Measurements from ENCODE around the gene H6PD. TPM values are rescaled to one million over a fixed set of nuclear protein-coding genes. Genes with fewer than 3 reads are reported as not detected.

H6PD gene
- total and polyA plus RNA-seq, 4 donors = 21.5 to 59.8 (median 32.9) TPM

DNA sequence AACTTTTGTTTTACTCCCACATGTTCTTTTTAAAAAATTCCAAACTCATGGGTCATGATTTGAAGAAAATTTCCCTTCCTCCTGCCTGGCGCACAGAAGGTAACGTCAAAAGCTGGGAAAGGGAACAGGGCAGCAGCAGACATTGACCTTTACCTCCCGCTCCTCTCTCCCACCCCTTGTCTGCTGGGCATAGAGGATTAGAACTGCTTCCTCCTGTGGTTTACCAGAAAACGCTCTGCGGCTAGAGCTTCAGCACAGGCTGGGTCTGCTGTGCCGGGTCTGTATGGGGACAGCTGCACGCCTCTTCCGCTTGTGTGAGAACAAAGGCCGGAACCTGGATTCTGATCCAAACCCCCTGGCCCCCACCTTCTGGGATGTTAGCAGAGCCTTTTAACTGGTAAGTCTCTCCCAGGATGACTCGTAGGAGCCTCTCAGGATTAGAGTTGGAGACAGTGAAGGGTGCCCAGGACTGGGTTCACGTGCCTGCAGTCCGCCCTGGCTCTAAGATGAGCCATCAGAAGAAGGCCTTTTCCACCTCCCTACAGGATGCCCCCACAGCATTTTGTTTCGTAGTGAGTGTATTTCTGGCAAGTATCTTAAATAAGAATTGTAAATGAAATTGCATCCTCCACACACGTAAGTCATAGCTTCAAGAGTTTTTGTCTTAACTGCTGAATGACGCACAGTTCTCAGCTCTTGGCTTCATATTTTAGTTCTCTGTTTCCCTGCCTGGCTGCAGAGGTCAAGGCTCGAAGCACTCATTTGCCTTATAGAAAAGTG, 5.2 kb downstream of the H6PD start:
- H3K4me3 ChIP-seq = no peak overlapping the region
- TF ChIP-seq, protein P1, sequence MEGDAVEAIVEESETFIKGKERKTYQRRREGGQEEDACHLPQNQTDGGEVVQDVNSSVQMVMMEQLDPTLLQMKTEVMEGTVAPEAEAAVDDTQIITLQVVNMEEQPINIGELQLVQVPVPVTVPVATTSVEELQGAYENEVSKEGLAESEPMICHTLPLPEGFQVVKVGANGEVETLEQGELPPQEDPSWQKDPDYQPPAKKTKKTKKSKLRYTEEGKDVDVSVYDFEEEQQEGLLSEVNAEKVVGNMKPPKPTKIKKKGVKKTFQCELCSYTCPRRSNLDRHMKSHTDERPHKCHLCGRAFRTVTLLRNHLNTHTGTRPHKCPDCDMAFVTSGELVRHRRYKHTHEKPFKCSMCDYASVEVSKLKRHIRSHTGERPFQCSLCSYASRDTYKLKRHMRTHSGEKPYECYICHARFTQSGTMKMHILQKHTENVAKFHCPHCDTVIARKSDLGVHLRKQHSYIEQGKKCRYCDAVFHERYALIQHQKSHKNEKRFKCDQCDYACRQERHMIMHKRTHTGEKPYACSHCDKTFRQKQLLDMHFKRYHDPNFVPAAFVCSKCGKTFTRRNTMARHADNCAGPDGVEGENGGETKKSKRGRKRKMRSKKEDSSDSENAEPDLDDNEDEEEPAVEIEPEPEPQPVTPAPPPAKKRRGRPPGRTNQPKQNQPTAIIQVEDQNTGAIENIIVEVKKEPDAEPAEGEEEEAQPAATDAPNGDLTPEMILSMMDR (IDR thresholded peaks at IDR 0.05; ENCODE audit: control extremely low read depth, extremely low read depth) = no peak
- H3K4me1 ChIP-seq (ENCODE audit: control insufficient read depth in 5 of 5, insufficient read depth in 5 of 5, low read length in 5 of 5) = peaks cover 10 to 40% (median 23%) of the 10 kb centered on the region in 5 donors
- H3K9ac ChIP-seq (ENCODE audit: insufficient read depth in 1 of 2, low read length in 2 of 2) = no peak overlapping the region
- DNase-seq (no peak), ATAC-seq (ENCODE audit: insufficient read depth, low FRiP score) (no peak)
- no peaks in the 10 kb centered on the region for H3K27me3 ChIP-seq (ENCODE audit: control insufficient read depth in 3 of 3, insufficient read depth in 3 of 3, low read length in 2 of 3)
- H3K9me3 ChIP-seq (ENCODE audit: control insufficient read depth in 4 of 4, insufficient read depth in 3 of 4, low read length in 3 of 4) = no peaks in the 10 kb centered on the region
- H3K27ac ChIP-seq (ENCODE audit: low read depth in 1 of 2, low read length in 1 of 2) = peak overlapping the region; percentile 69 to 78
- 26 to 48% methylated on average over 16 of the region's 16 CpGs for WGBS, 2 donors
- peaks cover 0 to 6% (median 2%) of the 10 kb centered on the region in 4 donors for H3K36me3 ChIP-seq (ENCODE audit: control insufficient read depth in 4 of 4, insufficient read depth in 4 of 4, low read length in 4 of 4)

DNA sequence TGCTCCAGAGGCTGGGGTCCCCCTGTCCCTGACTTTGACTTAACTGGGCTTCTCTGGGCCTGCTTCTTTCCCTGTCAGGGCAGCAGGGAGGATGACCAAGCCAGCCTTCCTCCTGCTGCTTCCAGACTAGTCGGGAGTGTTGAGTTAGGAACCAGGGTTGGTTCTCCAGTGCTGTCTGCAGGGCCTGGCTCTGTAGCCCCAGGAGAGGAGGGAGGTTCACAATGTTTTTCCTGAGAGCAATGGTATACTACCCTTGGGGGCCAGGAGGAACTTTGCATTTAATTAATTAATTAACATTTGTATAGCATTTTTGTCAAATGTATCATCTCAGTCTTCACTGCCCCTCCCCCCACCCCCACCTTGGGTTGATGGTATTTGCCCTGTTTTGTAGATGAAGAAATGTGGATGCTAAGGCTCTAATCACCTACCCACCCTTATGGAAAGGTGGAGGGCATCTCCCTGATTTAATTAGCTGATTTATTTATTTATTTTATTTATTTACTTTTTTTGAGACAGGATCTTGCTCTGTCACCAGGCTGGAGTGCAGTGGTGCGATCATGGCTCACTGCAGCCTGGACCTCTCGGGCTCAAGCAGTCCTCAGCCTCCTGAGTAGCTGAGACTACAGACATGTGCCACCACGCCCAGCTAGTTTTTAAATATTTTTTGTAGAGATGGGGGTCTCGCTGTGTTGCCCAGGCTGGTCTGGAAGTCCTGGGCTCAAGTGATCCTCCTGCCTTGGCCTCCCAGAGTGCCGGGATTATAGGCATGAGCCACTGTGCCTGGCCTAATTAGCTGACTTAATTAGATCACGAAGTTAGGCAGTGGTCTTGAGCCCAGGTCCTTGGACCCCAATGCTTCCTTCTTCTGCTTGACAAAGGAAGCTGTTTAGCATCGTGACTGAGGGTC, 6.6 kb downstream of the H6PD start:
- Histone ChIP-seq H3K4me3 (no peak overlapping the region), H3K9ac (ENCODE audit: insufficient read depth in 1 of 2, low read length in 2 of 2) (peak overlapping the region in 1 of 2 donors; percentile 73), H3K9me3 (ENCODE audit: control insufficient read depth in 4 of 4, insufficient read depth in 3 of 4, low read length in 3 of 4) (no peaks in the 10 kb centered on the region), H3K36me3 (ENCODE audit: control insufficient read depth in 4 of 4, insufficient read depth in 4 of 4, low read length in 4 of 4) (peaks cover 0 to 14% (median 8%) of the 10 kb centered on the region in 4 donors), H3K27ac (ENCODE audit: low read depth in 1 of 2, low read length in 1 of 2) (peak overlapping the region; percentile 69 to 78), H3K27me3 (ENCODE audit: control insufficient read depth in 3 of 3, insufficient read depth in 3 of 3, low read length in 2 of 3) (no peaks in the 10 kb centered on the region), H3K4me1 (ENCODE audit: control insufficient read depth in 5 of 5, insufficient read depth in 5 of 5, low read length in 5 of 5) (peaks cover 10 to 45% (median 21%) of the 10 kb centered on the region in 5 donors)
- DNase-seq = no peak
- TF ChIP-seq, protein P1 (IDR thresholded peaks at IDR 0.05; ENCODE audit: control extremely low read depth, extremely low read depth) = no peak
- WGBS, 2 donors = 79 to 87% methylated on average over 8 of the region's 8 CpGs
- ATAC-seq (ENCODE audit: insufficient read depth, low FRiP score) = no peak

- Histone ChIP-seq H3K4me3 (no peak overlapping the region), H3K9me3 (ENCODE audit: control insufficient read depth in 4 of 4, insufficient read depth in 3 of 4, low read length in 3 of 4) (no peaks in the 10 kb centered on the region), H3K4me1 (ENCODE audit: control insufficient read depth in 5 of 5, insufficient read depth in 5 of 5, low read length in 5 of 5) (peaks cover 10 to 43% (median 18%) of the 10 kb centered on the region in 5 donors), H3K27ac (ENCODE audit: low read depth in 1 of 2, low read length in 1 of 2) (peak overlapping the region in 1 of 2 donors; percentile 78), H3K36me3 (ENCODE audit: control insufficient read depth in 4 of 4, insufficient read depth in 4 of 4, low read length in 4 of 4) (peaks cover 0 to 12% (median 10%) of the 10 kb centered on the region in 4 donors), H3K27me3 (ENCODE audit: control insufficient read depth in 3 of 3, insufficient read depth in 3 of 3, low read length in 2 of 3) (no peaks in the 10 kb centered on the region), H3K9ac (ENCODE audit: insufficient read depth in 1 of 2, low read length in 2 of 2) (peak overlapping the region in 1 of 2 donors; percentile 73)
- WGBS, 2 donors = 68 to 73% methylated on average over 10 of the region's 10 CpGs
- TF ChIP-seq, protein P1 (IDR thresholded peaks at IDR 0.05; ENCODE audit: control extremely low read depth, extremely low read depth) = no peak
- no peak for ATAC-seq (ENCODE audit: insufficient read depth, low FRiP score)
- no peak for DNase-seq
These were observed 7.3 kb downstream of the H6PD start for GRCh38 chr1:9241891-9242290.

Measured in lung (tissue), 12 donors.